WTC11 (cell line): ENCODE data around the gene LRMDA. TPM values are rescaled to one million over a fixed set of nuclear protein-coding genes. Genes with fewer than 3 reads are reported as not detected.

Experiments
- ATAC-seq: fragments of 200-7000 bp; cut with Tn5 transposase; 2 replicates; pipeline ENCODE4 v1.10.0; 2021; ENCODE audit warnings: mild to moderate bottlenecking, moderate library complexity
- CTCF ChIA-PET: fragments of 300-600 bp; sonication (Branson Sonifier 250); formaldehyde crosslinking; loops from one replicate; lab custom pipeline; 2021; ENCODE audit warnings: antibody characterized with exemption; lab: Charles Lee
- POLR2A ChIA-PET: fragments of 350-600 bp; sonication (Branson Sonifier 250); formaldehyde crosslinking; loops from one replicate; lab custom pipeline; 2021; ENCODE audit warnings: antibody characterized with exemption; lab: Charles Lee
- DNase-seq: peaks from one replicate; pipeline ENCODE4 v3.0.0; 2021; ENCODE audit warnings: low spot score
- H3K27ac Mint-ChIP-seq: 2 replicates; pipeline ENCODE4 v1.8.0; 2021; ENCODE audit warnings: mixed read lengths
- H3K27me3 Mint-ChIP-seq: 2 replicates; pipeline ENCODE4 v1.8.0; 2021; ENCODE audit warnings: low read depth, mild to moderate bottlenecking, moderate library complexity, mixed read lengths
- H3K36me3 Mint-ChIP-seq: 2 replicates; pipeline ENCODE4 v1.8.0; 2021; ENCODE audit warnings: mixed read lengths
- H3K4me1 Mint-ChIP-seq: 2 replicates; pipeline ENCODE4 v1.8.0; 2022; ENCODE audit warnings: mixed read lengths
- H3K4me3 Mint-ChIP-seq: 2 replicates; pipeline ENCODE4 v1.8.0; 2021; ENCODE audit warnings: mild to moderate bottlenecking, moderate library complexity, mixed read lengths
- H3K9me3 Mint-ChIP-seq: 2 replicates; pipeline ENCODE4 v1.8.0; 2021; ENCODE audit warnings: mixed read lengths
- ATF2 ChIP-seq: sonication (generic); formaldehyde crosslinking; IDR thresholded peaks from 2 replicates; pipeline ENCODE4 v1.8.1; 2022; ENCODE audit warnings: low read depth, missing genetic modification reagents, borderline replicate concordance
- E2F4 ChIP-seq: sonication (generic); formaldehyde crosslinking; IDR thresholded peaks from 2 replicates; pipeline ENCODE4 v1.8.1; 2022; ENCODE audit warnings: low read depth, mild to moderate bottlenecking, moderate library complexity, missing genetic modification reagents, borderline replicate concordance
- ELF4 ChIP-seq: sonication (generic); formaldehyde crosslinking; IDR thresholded peaks from 2 replicates; pipeline ENCODE4 v1.8.1; 2022; ENCODE audit warnings: low read depth, mild to moderate bottlenecking, moderate library complexity, missing genetic modification reagents
- ETV6 ChIP-seq: sonication (generic); formaldehyde crosslinking; IDR thresholded peaks from 2 replicates; pipeline ENCODE4 v1.8.1; 2022; ENCODE audit warnings: mild to moderate bottlenecking, missing genetic modification reagents
- GRHL2 ChIP-seq: fragments of 250-450 bp; sonication (Bioruptor Pico); IDR thresholded peaks from 2 replicates; pipeline ENCODE4 v1.8.0; 2022; ENCODE audit warnings: mild to moderate bottlenecking, moderate library complexity; ENCODE audit not compliant: insufficient replicate concordance, severe bottlenecking
- HMGA2 ChIP-seq: fragments of 250-450 bp; sonication (Bioruptor Pico); IDR thresholded peaks from 2 replicates; pipeline ENCODE4 v1.4.0; 2021; ENCODE audit warnings: mild to moderate bottlenecking, moderate library complexity
- HMGXB4 ChIP-seq: sonication (generic); formaldehyde crosslinking; IDR thresholded peaks from 2 replicates; pipeline ENCODE4 v1.8.1; 2023; ENCODE audit warnings: mild to moderate bottlenecking, moderate library complexity, missing genetic modification reagents
- KAT7 ChIP-seq: sonication (generic); formaldehyde crosslinking; IDR thresholded peaks from 2 replicates; pipeline ENCODE4 v1.8.1; 2023; ENCODE audit warnings: missing genetic modification reagents, mild to moderate bottlenecking, borderline replicate concordance
- NFYB ChIP-seq: sonication (generic); formaldehyde crosslinking; conservative IDR thresholded peaks from 2 replicates; pipeline ENCODE4 v1.8.0; 2022; ENCODE audit warnings: low read depth, missing genetic modification reagents
- OVOL2 ChIP-seq: fragments of 250-450 bp; sonication (Bioruptor Pico); IDR thresholded peaks from 2 replicates; pipeline ENCODE4 v1.9.0; 2021; ENCODE audit warnings: mild to moderate bottlenecking, borderline replicate concordance
- PREB ChIP-seq: sonication (generic); formaldehyde crosslinking; IDR thresholded peaks from 2 replicates; pipeline ENCODE4 v1.8.1; 2022; ENCODE audit warnings: mild to moderate bottlenecking, missing genetic modification reagents, moderate library complexity, borderline replicate concordance
- RORB ChIP-seq: fragments of 250-450 bp; sonication (Bioruptor Pico); IDR thresholded peaks from 2 replicates; pipeline ENCODE4 v1.9.0; 2021; ENCODE audit warnings: mild to moderate bottlenecking
- SP1 ChIP-seq: sonication (generic); formaldehyde crosslinking; conservative IDR thresholded peaks from 2 replicates; pipeline ENCODE4 v1.8.1; 2022; ENCODE audit warnings: missing genetic modification reagents
- TCF7 ChIP-seq: sonication (generic); formaldehyde crosslinking; IDR thresholded peaks from 2 replicates; pipeline ENCODE4 v1.8.0; 2022; ENCODE audit warnings: mild to moderate bottlenecking, low read depth, missing genetic modification reagents, moderate library complexity
- TEAD1 ChIP-seq: sonication (generic); formaldehyde crosslinking; IDR thresholded peaks from 2 replicates; pipeline ENCODE4 v1.8.0; 2022; ENCODE audit warnings: mild to moderate bottlenecking, missing genetic modification reagents
- TEAD4 ChIP-seq: sonication (generic); formaldehyde crosslinking; IDR thresholded peaks from 2 replicates; pipeline ENCODE4 v1.8.0; 2022; ENCODE audit warnings: mild to moderate bottlenecking, missing genetic modification reagents
- TP53 ChIP-seq: sonication (generic); formaldehyde crosslinking; IDR thresholded peaks from 2 replicates; pipeline ENCODE4 v1.8.1; 2023; ENCODE audit warnings: mild to moderate bottlenecking, missing genetic modification reagents
- ZNF121 ChIP-seq: sonication (generic); formaldehyde crosslinking; IDR thresholded peaks from 2 replicates; pipeline ENCODE4 v1.8.0; 2023; ENCODE audit warnings: missing genetic modification reagents
- ZNF423 ChIP-seq: fragments of 250-450 bp; sonication (Bioruptor Pico); IDR thresholded peaks from 2 replicates; pipeline ENCODE4 v2.1.2; 2022; ENCODE audit warnings: mild to moderate bottlenecking, moderate library complexity
- ZNF532 ChIP-seq: fragments of 250-450 bp; sonication (Bioruptor Pico); IDR thresholded peaks from 2 replicates; pipeline ENCODE4 v1.9.0; 2021; ENCODE audit warnings: mild to moderate bottlenecking, borderline replicate concordance
- total RNA-seq: library from RNA; stranded (reverse); gene quantifications from 3 replicates; pipeline ENCODE4 v1.2.3, GENCODE V29; 2021

Gene LRMDA
- total RNA-seq, 1 experiment from 2014 or later, result 0.92 TPM

GRCh38 chr10:75751232-75751631 is 319.8 kb downstream of the LRMDA start:
- Mint-ChIP-seq H3K4me1 (no peaks in the 10 kb centered on the region), H3K27me3 (no peaks in the 10 kb centered on the region), H3K36me3 (peaks cover 10% of the 10 kb centered on the region), H3K4me3 (no peak overlapping the region), H3K9me3 (peaks cover 9% of the 10 kb centered on the region), H3K27ac (no peak overlapping the region)
- TF ChIP-seq RORB (no peak), TEAD1 (CRISPR knock-in tag) (no peak), SP1 (CRISPR knock-in tag) (no peak), OVOL2 (CRISPR knock-in tag) (no peak), KAT7 (no peak), ZNF121 (CRISPR knock-in tag) (no peak), HMGXB4 (no peak), ZNF423 (no peak), ATF2 (CRISPR knock-in tag) (no peak), ZNF532 (CRISPR knock-in tag) (no peak), NFYB (CRISPR knock-in tag) (no peak), PREB (no peak)
- POLR2A ChIA-PET, result interaction anchor here (1.8 kb wide), 1 partner anchor 11 kb away, joined by 7 read pairs; no protein-coding TSS in a partner anchor
- no peak for DNase-seq
- CTCF ChIA-PET, result no interaction called here
- ATAC-seq, result no peak

GRCh38 chr10:75753621-75754020 is 322.2 kb downstream of the LRMDA start:
- Mint-ChIP-seq H3K36me3 (peaks cover 10% of the 10 kb centered on the region), H3K4me1 (peaks cover 8% of the 10 kb centered on the region), H3K27me3 (no peaks in the 10 kb centered on the region), H3K9me3 (peaks cover 9% of the 10 kb centered on the region), H3K4me3 (no peak overlapping the region), H3K27ac (no peak overlapping the region)
- ATAC-seq, result no peak
- DNase-seq, result no peak
- ChIA-PET CTCF (no interaction called here), POLR2A (no interaction called here)
- TF ChIP-seq TEAD4 (no peak), ETV6 (CRISPR knock-in tag) (no peak), E2F4 (CRISPR knock-in tag) (no peak), TCF7 (CRISPR knock-in tag) (no peak), TP53 (CRISPR knock-in tag) (no peak), HMGA2 (no peak), GRHL2 (CRISPR knock-in tag) (no peak), ELF4 (CRISPR knock-in tag) (no peak)
